Mesendoderm (in vitro differentiated cells): ENCODE measurements around the gene C6orf141.

Experiments
- DNase-seq: peaks from one replicate; pipeline ENCODE4 v3.0.0; 2013
- H2AK5ac ChIP-seq: 2 replicates; pipeline ENCODE4 v1.6.1; 2013; ENCODE audit warnings: low read length, inconsistent platforms
- H2BK120ac ChIP-seq: 2 replicates; pipeline ENCODE4 v1.6.1; 2013; ENCODE audit warnings: low read depth, mild to moderate bottlenecking, low read length, moderate library complexity, mixed read lengths
- H2BK15ac ChIP-seq: replicated peaks from 2 replicates; pipeline ENCODE4 v1.6.1; 2013; ENCODE audit warnings: low read depth, mild to moderate bottlenecking, moderate library complexity
- H2BK5ac ChIP-seq: 2 replicates; pipeline ENCODE4 v1.6.1; 2013; ENCODE audit warnings: low read length, inconsistent platforms
- H3K18ac ChIP-seq: 2 replicates; pipeline ENCODE4 v1.6.1; 2013; ENCODE audit warnings: mild to moderate bottlenecking, low read length, mixed read lengths
- H3K23ac ChIP-seq: one replicate; pipeline ENCODE4 v1.6.1; 2013; ENCODE audit warnings: low read length
- H3K27ac ChIP-seq: 2 replicates; pipeline ENCODE4 v1.5.1; 2013; ENCODE audit warnings: low read depth, mild to moderate bottlenecking, inconsistent platforms, low read length, moderate library complexity
- H3K27me3 ChIP-seq: 2 replicates; pipeline ENCODE4 v1.6.1; 2013; ENCODE audit warnings: low read length, control low read depth, mild to moderate bottlenecking, inconsistent platforms; ENCODE audit not compliant: insufficient read depth, poor library complexity
- H3K36me3 ChIP-seq: 2 replicates; pipeline ENCODE4 v1.6.1; 2013; ENCODE audit warnings: low read length, inconsistent platforms; ENCODE audit not compliant: control insufficient read depth, insufficient read depth
- H3K4ac ChIP-seq: one replicate; pipeline ENCODE4 v1.6.1; 2013; ENCODE audit warnings: low read depth, mild to moderate bottlenecking, low read length, moderate library complexity
- H3K4me1 ChIP-seq: 2 replicates; pipeline ENCODE4 v1.6.1; 2013; ENCODE audit warnings: low read depth, low read length, inconsistent platforms; ENCODE audit not compliant: control insufficient read depth
- H3K4me2 ChIP-seq: 2 replicates; pipeline ENCODE4 v1.6.1; 2013; ENCODE audit warnings: low read length
- H3K4me3 ChIP-seq: 2 replicates; pipeline ENCODE4 v1.5.1; 2013; ENCODE audit warnings: mild to moderate bottlenecking, low read length
- H3K56ac ChIP-seq: one replicate; pipeline ENCODE4 v1.6.1; 2013; ENCODE audit warnings: low read length
- H3K79me1 ChIP-seq: 2 replicates; pipeline ENCODE4 v1.6.1; 2013; ENCODE audit warnings: low read length, inconsistent platforms
- H3K79me2 ChIP-seq: 2 replicates; pipeline ENCODE4 v1.6.1; 2013; ENCODE audit warnings: mild to moderate bottlenecking, low read length; ENCODE audit not compliant: control insufficient read depth, insufficient read depth
- H3K9ac ChIP-seq: 2 replicates; pipeline ENCODE4 v1.6.1; 2013; ENCODE audit warnings: low read length, inconsistent platforms
- H4K5ac ChIP-seq: one replicate; pipeline ENCODE4 v1.6.1; 2013; ENCODE audit warnings: low read length
- H4K8ac ChIP-seq: one replicate; pipeline ENCODE4 v1.6.1; 2013; ENCODE audit warnings: low read depth, mild to moderate bottlenecking, control low read depth, low read length, moderate library complexity
- WGBS: extraction: QIAGEN DNeasy Blood & Tissue Kit; methylation state at CpG from one replicate; pipeline ENCODE4 v1.1.7; 2013; ENCODE audit warnings: low lambda C conversion rate, missing lambda C conversion rate; ENCODE audit not compliant: insufficient coverage; ENCODE audit errors: extremely low coverage; 5-methylcytosine and 5-hydroxymethylcytosine counted together

Gene C6orf141

DNA sequence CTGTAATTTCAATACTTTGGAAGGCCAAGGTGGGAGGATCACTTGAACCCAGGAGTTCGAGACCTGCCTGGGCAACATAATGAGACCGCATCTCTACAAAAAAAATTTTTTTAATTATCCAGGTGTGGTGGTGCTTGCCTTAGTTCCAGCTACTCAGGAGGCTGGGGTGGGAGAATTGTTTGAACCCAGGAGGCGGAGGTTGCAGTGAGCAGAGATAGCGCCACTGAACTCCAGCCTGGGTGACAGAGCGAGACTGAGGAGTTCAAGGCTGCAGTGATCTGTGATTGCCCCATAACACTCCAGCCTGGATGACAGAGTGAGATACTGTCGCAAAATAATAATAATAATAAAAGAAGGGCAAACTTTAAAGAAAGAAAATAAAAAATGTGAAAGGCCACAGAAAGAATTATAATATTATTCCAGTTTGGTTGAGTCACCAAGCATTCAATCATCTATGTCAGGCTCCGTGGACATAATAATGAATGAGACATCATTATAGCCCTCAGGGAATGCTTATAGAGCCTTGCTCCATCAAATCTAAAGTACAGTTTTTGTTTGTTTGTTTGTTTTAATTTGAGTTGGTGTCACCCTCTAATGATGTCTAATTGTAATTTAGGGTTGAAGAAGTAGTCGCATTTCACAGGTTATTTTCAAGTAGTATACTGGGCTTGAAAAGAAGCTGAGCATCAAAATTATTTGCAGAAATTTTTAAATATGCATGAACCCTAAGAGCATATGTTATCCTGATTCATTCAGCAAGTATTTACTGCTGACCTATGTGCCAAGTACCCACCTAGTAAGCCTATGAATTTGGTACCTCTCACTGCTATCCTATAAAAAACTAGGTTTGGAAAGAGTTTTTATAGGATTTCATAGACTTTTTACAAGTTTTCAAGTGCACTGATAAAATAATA, 35.6 kb upstream of the C6orf141 start:
- Histone ChIP-seq H3K4me2 (no peak overlapping the region), H3K79me2 (no peaks in the 10 kb centered on the region), H2BK120ac (no peak overlapping the region), H4K5ac (no peak overlapping the region), H3K27ac (no peak overlapping the region), H3K4me1 (no peaks in the 10 kb centered on the region), H3K4ac (no peak overlapping the region), H2BK15ac (no peak overlapping the region), H3K9ac (no peak overlapping the region), H3K23ac (no peak overlapping the region), H3K36me3 (no peaks in the 10 kb centered on the region), H3K18ac (no peak overlapping the region), H3K4me3 (no peak overlapping the region), H3K56ac (no peak overlapping the region), H3K27me3 (no peaks in the 10 kb centered on the region), H2BK5ac (no peak overlapping the region), H4K8ac (no peak overlapping the region), H3K79me1 (no peaks in the 10 kb centered on the region), H2AK5ac (no peak overlapping the region)
- no CpG with 5 or more reads among the region's 8 CpGs for WGBS
- DNase-seq: no peak

DNA sequence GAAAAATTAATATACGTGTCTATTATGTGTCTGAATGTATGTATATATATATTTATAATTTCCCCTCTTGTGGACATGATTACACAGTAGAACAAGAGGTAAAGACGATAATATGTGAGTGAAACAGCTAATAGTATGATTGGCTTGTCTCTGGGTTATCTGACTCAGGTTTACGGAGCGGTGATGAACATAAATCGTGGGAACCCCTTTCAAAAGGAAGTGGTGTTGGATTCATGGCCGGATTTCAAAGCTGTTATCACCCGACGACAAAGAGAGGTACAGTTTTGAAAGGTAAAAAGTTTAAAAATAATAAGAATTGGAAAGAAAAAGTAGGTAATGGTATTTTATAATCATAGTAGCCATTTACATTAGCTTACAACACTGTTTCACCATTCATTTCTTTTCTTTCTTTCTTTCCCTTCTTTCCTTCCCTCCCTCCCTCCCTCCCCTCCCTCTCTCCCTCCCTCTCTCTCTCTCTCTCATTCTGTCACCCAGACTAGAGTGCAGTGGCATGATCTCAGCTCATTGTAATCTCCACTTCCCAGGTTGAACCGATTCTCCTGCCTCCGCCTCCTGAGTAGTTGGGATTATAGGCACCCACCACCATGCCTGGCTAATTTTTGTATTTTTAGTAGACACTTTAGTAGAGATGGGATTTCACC, 34.9 kb upstream of the C6orf141 start:
- no peaks in the 10 kb centered on the region for H3K4me1 ChIP-seq
- H3K36me3 ChIP-seq: no peaks in the 10 kb centered on the region
- no peak overlapping the region for H3K23ac ChIP-seq
- H4K8ac ChIP-seq: no peak overlapping the region
- no peak overlapping the region for H2BK15ac ChIP-seq
- no peak overlapping the region for H2AK5ac ChIP-seq
- no peak overlapping the region for H3K4me2 ChIP-seq
- no peaks in the 10 kb centered on the region for H3K79me2 ChIP-seq
- no peak overlapping the region for H3K18ac ChIP-seq
- no peaks in the 10 kb centered on the region for H3K27me3 ChIP-seq
- H4K5ac ChIP-seq: no peak overlapping the region
- H3K56ac ChIP-seq: no peak overlapping the region
- H2BK120ac ChIP-seq: no peak overlapping the region
- peak; percentile 18 for DNase-seq
- H3K79me1 ChIP-seq: no peaks in the 10 kb centered on the region
- no peak overlapping the region for H3K27ac ChIP-seq
- no peak overlapping the region for H3K4ac ChIP-seq
- no peak overlapping the region for H2BK5ac ChIP-seq
- no CpG with 5 or more reads among the region's 10 CpGs for WGBS
- no peak overlapping the region for H3K9ac ChIP-seq
- H3K4me3 ChIP-seq: no peak overlapping the region

DNA sequence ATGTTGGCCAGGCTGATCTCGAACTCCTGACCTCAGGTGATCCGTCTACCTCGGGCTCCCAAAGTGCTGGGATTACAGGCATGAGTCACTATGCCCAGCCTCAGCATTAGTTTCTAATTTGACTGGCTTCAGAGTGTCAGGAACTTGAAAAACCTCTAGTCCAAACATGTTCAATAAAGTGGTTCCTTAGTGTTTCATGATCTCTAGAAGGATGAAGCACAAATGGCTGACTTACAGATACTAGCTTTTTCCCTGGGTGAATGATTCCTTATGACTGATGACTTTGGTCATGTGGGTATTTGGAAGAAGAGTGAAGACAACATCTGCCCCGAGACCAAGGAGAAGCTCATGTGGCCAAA, 34.3 kb upstream of the C6orf141 start:
- Histone ChIP-seq H3K79me1 (no peaks in the 10 kb centered on the region), H2AK5ac (no peak overlapping the region), H3K4me3 (no peak overlapping the region), H2BK15ac (no peak overlapping the region), H3K9ac (no peak overlapping the region), H2BK120ac (no peak overlapping the region), H3K27ac (no peak overlapping the region), H3K79me2 (no peaks in the 10 kb centered on the region), H3K4me2 (no peak overlapping the region), H4K8ac (no peak overlapping the region), H3K56ac (no peak overlapping the region), H3K23ac (no peak overlapping the region), H3K18ac (no peak overlapping the region), H3K36me3 (no peaks in the 10 kb centered on the region), H3K4ac (no peak overlapping the region), H3K27me3 (no peaks in the 10 kb centered on the region), H2BK5ac (no peak overlapping the region), H3K4me1 (no peaks in the 10 kb centered on the region), H4K5ac (no peak overlapping the region)
- no peak for DNase-seq
- no CpG with 5 or more reads among the region's 4 CpGs for WGBS

DNA sequence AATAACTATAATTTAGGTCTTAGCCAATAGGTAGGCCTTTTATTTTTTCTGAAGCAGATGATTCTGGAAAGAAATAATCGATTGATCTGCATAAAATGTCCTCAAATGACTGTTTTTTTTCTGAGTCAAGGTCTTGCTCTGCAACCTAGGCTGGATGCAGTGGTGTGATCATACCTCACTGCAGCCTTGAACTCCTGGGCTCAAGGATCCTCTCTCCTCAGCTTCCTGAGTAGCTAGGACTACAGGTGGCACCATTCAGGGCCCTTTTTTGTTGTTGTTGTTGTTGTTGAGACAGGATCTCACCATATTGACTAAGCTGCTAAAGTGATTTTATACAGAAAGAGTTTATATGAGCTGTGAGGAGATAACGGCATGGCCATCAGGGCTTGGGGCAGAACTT, 32.5 kb upstream of the C6orf141 start:
- no CpG with 5 or more reads among the region's 2 CpGs for WGBS
- DNase-seq: no peak
- H3K27me3 ChIP-seq: no peaks in the 10 kb centered on the region
- no peak overlapping the region for H3K18ac ChIP-seq
- no peak overlapping the region for H3K4me3 ChIP-seq
- H3K4me1 ChIP-seq: no peaks in the 10 kb centered on the region
- no peak overlapping the region for H3K4me2 ChIP-seq
- H3K23ac ChIP-seq: no peak overlapping the region
- no peak overlapping the region for H2BK120ac ChIP-seq
- no peak overlapping the region for H2AK5ac ChIP-seq
- H4K8ac ChIP-seq: no peak overlapping the region
- no peak overlapping the region for H2BK5ac ChIP-seq
- H3K79me1 ChIP-seq: no peaks in the 10 kb centered on the region
- no peaks in the 10 kb centered on the region for H3K79me2 ChIP-seq
- no peak overlapping the region for H2BK15ac ChIP-seq
- H3K9ac ChIP-seq: no peak overlapping the region
- H3K27ac ChIP-seq: no peak overlapping the region
- no peak overlapping the region for H3K4ac ChIP-seq
- no peak overlapping the region for H4K5ac ChIP-seq
- H3K36me3 ChIP-seq: no peaks in the 10 kb centered on the region
- H3K56ac ChIP-seq: no peak overlapping the region

DNA sequence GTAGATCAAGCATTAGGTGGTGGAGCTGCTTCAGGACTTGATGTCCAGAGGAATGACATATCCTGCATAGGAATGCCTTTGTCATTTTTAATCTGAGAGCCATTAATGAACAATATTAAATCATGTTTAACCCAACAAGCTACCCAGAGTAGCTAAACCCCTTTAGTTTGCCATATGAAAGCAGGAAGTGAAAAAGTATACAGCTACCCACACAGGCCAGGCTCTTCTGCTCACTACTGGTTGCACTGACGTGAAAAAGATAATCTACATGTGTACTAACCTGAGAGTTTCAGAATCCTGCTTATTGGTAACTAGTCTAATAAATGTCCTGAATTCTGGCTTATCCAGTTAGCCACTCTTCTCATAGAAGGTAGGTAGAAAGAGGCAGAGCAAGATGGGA, 30.8 kb upstream of the C6orf141 start:
- H3K4ac ChIP-seq: no peak overlapping the region
- no peaks in the 10 kb centered on the region for H3K79me2 ChIP-seq
- H2BK15ac ChIP-seq: no peak overlapping the region
- no peak overlapping the region for H4K8ac ChIP-seq
- no peaks in the 10 kb centered on the region for H3K4me1 ChIP-seq
- no peak overlapping the region for H3K56ac ChIP-seq
- H3K27ac ChIP-seq: no peak overlapping the region
- H2AK5ac ChIP-seq: no peak overlapping the region
- no peak overlapping the region for H3K9ac ChIP-seq
- no peak for DNase-seq
- no peak overlapping the region for H3K4me3 ChIP-seq
- H3K4me2 ChIP-seq: no peak overlapping the region
- H3K18ac ChIP-seq: no peak overlapping the region
- no peaks in the 10 kb centered on the region for H3K27me3 ChIP-seq
- H4K5ac ChIP-seq: no peak overlapping the region
- H3K36me3 ChIP-seq: no peaks in the 10 kb centered on the region
- H3K23ac ChIP-seq: no peak overlapping the region
- no peak overlapping the region for H2BK120ac ChIP-seq
- no peaks in the 10 kb centered on the region for H3K79me1 ChIP-seq
- no CpG with 5 or more reads among the region's 1 CpG for WGBS
- H2BK5ac ChIP-seq: no peak overlapping the region
